NCI-H748 (cell line): ENCODE results near the gene NKIRAS2.
A peak's percentile ranks its signal among the peaks of the same experiment; 100 is the strongest.
"Not testable (repeated sequence)": the region's sequence is repeated elsewhere in the genome, so short reads cannot be mapped to it uniquely, and the experiment has no call there.

Experiments
- DNase-seq: peaks from one replicate; lab custom pipeline; 2025; ENCODE audit not compliant: unreplicated experiment; lab: John Stamatoyannopoulos, UW

NKIRAS2 gene

DNA sequence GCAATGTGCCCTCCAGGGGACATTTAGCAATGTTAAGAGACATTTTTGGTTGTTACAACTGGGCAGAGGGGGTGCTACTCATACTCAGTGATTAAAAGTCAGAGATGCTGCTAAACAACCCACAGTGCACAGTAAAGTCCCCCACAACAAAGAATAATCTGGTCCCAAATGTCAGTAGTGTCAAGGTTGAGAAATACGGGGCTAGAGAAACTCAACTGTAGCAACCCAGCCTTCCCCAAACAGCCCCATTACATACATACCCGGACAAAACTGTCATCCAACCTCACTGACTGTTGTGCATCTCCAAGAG lies 23.1 kb upstream of the NKIRAS2 start:
- DNase-seq, result no peak

DNA sequence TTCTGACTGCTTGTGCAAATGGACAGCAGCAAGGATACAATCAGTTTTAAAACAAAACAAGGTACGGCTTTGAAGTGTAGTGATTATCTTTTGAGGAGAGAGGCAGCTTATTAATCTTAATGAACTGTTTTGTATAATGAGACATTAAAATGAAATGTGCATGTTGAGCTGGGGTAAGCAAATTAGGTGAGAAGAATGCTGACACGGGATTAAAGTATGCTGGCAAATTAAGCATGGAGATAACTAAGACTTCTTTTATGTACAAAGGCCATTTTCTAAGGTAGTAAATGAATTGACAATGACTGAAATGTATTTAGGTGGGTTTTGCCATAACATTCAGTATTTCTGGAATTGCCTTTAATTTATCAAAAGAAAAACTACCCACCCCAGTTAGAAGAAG lies 21.4 kb upstream of the NKIRAS2 start:
- DNase-seq, result no peak

DNA sequence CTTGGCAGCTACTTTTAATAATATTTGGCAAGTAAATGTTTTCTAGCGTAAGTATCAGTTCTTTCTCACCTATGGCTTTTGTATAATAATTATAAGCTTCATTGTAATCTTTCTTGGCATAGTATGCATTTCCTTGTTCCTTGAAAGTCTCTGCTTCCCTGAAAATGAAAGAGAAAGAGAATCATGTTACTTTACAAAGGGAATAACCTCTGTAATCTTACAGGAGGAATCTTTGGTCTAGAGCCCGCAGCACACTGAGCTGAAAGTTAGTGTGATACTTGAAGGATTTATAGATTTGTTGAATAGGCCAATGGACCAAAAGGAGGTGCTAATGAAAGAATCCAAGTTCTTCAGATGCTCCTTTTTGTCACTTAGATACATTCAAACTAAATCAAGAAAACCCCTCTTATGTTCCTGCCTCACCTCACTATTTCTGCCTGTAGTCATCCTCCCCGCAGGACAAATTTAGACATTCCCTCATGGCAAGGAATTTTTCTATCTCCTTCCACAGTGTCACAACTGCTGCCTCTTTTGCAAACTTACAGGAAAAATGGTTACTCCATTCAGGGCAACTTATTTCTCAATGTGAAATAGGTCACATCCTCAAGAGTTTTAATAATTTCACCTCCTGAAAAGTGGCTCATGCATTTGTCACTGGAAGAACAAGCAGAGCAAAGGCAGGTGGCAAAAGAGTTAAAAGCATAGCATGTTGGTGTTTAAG lies 19.3 kb upstream of the NKIRAS2 start:
- no peak for DNase-seq

DNA sequence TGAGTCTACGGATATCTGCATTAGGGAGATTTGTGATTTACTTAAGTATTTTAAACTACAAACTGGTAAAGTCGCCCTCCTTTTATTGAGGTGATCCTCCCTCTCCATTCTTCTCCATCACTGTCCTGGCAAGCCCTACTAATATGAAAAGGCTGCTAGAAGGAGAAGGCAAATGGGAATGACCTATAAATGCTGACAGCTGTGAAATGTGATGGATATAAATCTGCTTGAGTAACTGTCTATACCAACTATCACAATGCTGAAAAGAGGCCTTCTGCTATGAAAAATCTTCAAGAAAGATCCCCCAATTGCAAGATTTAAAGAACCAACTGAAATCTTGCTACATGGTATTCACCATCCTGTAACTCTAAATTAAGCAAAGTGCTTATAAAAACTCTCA lies 18.2 kb upstream of the NKIRAS2 start:
- DNase-seq, result no peak

DNA sequence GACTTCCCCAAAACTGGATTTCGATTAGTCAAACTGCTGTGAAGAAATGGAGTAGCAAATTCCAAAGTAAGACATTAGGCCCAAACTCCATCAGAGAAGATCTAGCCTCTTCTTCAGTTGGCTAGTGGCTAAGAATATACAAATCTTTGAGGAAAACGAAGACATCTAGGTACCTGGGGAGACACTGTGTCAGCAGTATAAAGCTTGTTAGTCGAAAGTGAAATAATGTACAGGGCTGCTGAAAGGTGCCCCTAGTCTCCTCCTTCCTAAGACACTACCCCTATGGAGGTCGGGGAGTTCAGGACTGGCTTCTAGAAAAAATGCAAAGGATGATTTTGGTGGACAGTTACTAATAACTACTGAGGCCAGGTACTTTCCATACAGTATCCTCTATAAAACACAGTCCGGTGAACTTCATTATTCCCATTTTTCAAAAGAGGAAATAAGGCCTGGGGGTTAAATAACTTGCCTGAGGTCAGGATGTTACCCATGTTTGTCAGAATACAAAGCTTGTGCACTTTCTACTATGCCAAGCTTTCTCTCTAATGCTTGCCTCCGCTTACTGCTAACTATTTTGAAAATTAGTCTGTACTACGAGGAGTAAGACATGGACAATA lies 17.6 kb upstream of the NKIRAS2 start:
- DNase-seq, result no peak

DNA sequence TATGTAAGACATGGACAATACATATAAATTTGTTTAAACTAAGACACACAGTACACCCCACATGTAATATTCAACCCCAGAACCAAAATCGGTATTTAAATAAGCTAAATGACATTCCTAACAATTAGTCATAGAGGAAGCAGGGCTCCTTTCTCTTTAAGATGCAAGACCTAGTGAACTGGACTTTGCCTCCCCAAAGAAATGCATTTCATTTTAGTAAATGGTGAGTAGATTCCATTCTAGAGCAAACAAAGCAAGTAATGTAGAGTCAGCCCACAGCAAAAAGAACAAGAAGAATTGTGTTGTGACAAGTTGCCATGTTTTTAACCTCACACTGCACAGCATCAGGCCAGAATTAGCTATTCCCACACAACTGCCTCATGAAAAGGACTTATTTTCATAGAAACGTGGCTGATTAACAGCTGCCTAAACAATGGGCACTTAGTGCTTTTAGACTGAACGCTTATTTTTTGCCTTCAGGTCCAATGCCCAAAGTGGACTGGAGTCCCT lies 17.0 kb upstream of the NKIRAS2 start:
- no peak for DNase-seq

DNA sequence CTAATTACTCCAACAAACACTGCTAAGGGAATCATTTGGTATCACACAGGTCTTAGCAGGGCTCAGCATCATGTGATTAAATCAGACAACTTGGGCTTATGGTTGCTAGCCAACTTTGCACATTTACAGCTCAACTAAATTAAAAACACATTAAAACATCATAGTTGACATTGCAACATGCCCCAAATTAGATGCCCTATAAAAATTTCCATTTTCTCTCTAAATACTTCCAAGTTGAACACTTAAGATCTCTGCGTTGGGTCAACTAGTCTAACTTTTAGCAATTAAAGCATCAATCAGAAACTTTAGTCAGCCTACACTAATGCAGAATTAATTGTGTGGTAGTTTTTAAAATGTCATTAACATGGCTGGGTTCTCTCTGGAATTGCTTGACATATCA lies 14.7 kb upstream of the NKIRAS2 start:
- no peak for DNase-seq

DNA sequence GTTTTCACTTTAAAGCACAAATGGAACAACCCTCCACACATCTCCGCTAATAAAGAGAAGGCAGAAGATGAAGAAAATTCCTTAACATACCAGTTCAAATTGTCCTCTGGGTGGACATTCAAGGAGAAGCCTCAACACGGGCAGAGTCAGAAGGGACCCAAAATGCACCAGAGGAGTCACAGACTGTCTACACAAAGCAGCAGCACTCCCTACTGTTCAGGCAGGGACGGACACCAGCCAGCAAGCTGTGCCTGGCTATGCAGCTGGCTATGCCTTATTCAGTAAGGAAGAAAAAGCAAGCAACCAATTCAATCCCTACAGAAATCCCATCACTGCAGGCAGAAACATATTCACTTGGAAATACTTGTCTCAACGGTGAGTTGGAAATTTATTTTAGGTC lies 10.7 kb upstream of the NKIRAS2 start:
- no peak for DNase-seq

DNA sequence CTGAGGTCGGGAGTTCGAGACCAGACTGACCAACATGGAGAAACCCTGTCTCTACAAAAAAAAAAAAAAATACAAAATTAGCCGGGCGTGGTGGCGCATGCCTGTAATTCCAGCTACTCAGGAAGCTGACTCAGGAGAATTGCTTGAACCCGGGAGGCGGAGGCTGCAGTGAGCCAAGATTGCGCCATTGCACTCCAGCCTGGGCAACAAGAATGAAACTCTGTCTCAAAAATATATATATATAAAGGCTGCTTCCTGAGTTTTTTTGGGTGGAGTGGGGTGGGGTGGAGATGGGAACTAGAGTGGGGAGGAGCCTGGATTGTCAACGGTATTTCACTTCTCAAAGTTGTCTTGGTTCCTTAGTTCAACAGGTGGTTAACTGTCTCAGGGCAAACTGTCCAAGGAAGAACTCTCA lies 9.6 kb upstream of the NKIRAS2 start:
- DNase-seq, result not testable (repeated sequence)

DNA sequence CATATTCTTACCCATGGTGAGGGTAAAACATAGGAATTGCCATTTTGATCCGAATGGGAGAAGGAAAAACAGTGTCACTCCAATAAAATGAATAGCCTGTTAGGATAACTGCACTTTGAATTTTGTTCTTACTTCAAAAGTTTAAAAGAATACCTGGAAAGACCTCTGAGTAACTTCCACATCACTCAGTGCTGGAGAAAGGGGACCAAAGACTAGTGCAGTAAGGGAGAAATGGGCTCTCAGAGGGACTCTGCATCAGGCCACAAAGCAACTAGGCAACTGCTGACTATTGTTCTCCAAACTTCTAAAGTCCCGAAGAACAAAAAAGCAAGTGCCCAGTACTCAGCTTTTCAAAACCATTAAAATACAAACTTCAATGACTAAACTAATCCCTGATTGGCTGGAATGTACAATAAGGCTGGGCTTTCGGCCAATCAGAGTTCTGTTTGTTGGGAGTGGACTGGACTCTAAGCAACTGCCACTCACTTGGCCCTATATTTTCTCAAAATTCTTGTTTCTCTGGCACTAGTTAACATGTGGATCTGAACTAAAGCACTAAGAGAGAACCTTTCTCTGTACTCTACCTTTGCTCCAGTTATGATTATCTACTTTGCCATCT lies 8.9 kb upstream of the NKIRAS2 start:
- no peak for DNase-seq

DNA sequence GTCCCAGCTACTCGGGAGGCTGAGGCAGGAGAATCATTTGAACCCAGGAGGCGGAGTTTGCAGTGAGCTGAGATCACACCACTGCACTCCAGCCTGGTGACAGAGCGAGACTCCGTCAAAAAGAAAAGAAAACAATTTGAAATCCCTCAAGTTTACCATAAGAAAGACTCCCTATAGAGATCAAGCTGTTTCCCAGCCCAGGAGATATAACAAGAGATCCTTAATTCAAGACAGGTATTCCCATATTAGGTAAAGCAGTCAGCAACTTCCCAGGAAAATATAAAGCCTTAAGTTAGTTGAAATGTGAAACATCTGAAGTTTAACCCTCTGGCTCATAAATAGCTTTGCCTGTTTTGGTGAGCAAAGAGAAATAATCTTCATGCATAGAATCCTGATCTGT lies 7.5 kb upstream of the NKIRAS2 start:
- DNase-seq, result not testable (repeated sequence)

DNA sequence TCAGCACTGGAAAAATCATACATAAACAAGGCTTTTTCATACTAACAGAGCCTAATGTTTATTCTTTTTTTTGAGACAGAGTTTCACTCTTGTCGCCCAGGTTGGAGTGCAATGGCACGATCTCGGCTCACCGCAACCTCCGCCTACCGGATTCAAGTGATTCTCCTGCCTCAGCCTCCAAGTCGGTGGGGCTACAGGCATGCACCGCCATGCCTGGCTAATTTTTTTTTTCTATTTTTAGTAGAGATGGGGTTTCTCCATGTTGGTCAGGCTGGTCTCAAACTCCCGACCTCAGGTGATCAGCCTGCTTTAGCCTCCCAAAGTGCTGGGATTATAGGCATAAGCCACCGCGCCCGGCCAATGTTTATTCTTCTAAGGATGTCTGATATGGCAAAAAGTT lies 6.2 kb upstream of the NKIRAS2 start:
- not testable (repeated sequence) for DNase-seq

DNA sequence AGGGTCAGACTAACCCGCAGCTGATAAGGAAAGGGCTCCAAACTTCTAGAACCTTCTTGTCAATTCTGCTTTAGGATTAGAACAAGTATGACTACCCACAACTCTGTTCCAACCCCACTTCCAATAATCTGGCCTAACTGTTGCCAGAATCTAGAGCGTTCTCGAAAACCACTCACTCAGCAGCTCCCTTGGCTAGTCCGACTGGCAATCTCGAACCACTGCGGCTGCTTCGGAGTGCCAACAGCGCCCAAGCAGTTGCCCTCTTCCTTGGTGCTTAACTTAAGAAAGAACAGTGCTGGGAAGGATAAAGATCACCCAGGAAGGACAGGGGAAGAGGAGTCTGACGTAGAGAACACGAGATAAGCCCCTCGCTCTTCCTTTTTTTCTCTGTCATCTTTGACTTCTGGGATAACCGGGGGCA lies 3.5 kb upstream of the NKIRAS2 start:
- DNase-seq, result peak; percentile 30

DNA sequence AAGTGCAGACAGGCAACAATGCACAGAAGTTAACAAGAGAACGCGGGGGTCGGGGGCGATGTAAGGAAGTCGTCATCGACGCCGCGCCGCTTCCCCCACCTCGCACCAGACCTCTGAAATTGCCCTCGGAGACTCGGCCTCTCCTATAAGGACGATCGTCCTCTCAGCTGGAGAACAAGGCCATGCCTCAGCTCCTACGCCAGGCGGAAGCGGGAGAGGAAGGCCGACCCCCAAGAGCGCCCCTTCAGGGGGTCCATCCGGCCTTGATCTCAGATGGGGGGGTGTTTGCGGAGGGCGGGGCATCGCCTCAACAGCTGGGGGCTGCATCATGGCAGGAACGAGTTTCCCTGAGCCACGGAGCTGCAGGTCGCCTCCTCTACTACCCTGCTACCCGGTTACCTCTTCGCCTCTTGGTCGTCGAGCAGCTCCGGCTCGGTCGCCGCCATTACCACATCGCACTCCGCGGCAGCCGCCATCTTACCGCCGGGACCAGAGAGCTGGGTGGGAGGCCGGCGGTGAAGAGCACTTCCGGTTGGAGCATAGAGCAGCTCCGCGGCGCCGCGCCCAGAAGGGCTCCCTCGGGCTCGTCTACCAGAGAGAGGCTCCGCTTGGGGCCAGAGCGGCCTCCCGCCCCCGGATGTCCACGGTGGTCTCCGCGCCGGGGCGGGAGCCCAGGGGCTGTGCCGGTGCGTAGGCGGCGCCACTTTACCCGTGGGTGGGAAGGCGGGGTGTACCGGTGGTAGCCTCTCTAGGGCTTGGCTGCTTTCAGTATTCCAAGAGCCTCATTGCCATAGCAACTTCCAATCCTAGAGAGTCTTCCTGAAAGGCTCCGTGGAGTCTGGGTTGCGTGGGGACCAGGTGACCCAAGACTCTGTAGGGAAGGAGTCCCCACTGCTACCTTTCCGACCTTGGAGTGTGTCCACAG lies 2.7 kb upstream of the NKIRAS2 start, which contains the start of gene DNAJC7:
Gene DNAJC7 (minus strand): TSS at position 499 of the 925 bp plus-strand sequence. CDS start 23 bp downstream, at position 476.
- peak; percentile 96 for DNase-seq

DNA sequence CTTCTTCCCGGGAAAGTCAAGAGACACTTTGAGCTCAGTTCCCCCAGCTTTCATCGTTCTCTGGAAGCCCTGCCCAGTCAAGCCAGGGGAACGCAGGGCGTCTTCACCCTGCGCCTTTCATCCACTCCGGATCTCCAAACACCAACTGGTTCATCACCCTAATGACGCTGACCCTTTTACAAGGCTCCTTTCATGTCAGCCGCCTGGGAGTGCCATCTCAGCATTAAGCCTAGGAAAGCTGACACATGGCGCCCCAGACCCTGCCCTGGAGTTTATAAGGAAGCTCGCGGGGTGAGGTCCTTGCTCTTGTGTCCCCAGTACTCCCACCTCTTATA lies 2.1 kb upstream of the NKIRAS2 start:
- no peak for DNase-seq

DNA sequence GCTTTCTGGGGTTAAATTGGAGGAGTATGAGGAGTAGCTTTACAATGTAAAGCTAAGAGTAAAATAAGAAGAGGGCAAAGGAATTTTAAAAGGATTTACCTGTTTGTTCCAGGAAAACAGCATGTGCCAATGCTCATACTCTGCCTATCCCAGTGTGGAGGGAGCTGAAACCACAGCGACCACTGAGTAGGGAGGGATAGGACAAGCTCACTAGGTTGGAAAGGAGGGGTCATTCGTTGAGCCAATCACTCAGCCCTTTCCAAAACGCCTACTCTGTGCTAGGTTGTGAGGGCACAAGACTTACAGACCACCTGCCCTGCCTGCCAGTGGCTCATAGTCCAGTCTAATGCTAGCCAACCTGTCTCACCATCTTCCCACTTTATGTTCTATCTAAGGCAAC lies 1.6 kb upstream of the NKIRAS2 start:
- DNase-seq, result peak; percentile 42

DNA sequence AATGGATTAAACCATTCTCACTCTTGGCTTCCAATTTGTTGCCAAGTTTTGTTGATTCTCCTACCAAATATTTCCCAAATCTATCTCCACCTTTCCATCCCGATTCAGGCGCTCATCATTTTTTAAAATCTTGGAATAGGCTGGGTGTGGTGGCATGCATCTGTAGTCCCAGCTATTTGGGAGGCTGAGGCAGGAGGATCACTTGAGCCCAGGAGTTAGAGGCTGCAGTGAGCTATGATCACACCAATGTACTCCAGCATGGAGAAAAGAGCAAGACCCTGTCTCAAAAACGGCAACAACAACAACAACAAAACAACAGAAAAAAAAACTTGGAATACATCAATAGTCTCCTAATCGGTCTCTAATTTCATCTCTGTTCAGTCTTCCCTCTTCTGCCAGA lies 902 bp upstream of the NKIRAS2 start:
- no peak for DNase-seq

DNA sequence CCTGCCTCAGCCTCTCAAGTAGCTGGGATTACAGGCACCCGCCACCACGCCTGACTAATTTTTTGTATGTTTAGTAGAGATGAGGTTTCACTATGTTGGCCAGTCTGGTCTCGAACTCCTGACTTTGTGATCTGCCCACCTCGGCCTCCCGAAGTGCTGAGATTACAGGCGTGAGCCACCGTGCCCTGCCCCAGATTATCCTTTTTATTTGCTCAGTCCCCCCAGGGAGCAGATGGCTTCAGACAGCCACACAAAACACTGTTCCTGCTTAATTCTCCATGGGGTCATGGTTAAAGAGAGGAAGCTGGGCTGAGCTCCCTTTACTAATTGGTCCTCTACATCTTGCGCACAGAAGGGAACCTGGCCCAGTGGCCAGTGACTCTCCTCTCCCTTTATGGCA lies 955 bp downstream of the NKIRAS2 start:
- not testable (repeated sequence) for DNase-seq

DNA sequence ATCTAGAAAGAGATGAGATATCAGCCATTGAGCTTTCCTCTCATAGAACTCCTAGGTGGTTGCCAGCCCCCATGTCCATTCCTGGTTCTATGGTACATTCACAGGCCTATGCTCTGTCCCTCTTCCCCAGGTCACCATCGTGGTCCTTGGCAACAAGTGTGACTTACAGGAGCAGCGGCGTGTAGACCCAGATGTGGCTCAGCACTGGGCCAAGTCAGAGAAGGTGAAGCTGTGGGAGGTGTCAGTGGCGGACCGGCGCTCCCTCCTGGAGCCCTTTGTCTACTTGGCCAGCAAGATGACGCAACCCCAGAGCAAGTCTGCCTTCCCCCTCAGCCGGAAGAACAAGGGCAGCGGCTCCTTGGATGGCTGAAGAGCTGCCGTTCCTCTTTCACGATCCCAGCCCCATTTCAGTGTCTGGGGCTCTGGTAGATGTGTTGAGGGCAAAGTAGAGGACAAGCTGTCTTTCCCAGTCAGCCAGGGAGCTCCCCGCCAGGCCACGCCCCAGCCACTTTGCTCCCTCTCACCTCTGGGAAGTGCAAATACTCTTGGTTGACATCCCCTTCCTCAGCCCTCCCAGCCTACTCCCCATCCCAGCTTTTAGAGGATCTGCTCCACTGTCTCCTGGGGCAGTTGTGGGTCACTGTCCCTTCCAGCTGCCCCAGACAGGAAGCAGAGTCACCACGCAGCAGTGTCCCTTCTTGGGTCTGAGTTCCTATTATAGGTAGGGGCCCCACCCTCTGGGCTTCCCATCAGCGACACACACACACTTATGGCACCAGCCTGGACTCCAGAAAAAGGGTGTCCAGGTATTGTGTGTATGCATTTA lies 3.8 kb downstream of the NKIRAS2 start:
- no peak for DNase-seq

DNA sequence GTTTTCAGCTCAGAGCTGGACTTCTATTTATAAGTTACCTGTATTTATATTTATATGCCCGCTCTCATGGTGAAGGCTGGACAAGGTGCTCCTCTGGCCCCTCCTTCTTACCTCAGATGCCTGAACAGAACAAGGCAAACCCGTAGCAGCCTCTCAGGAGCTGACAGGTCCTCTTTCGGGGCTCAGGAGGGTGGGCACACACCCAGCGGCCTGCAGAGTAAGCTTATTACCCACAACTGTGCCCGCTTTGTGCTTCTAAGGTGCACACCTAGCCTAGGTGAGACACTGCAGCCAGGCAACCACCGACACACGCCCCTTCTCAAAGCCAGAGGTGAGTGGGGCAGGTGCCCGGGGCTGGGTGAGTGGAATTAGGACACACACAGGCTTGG lies 5.3 kb downstream of the NKIRAS2 start:
- DNase-seq, result no peak

DNA sequence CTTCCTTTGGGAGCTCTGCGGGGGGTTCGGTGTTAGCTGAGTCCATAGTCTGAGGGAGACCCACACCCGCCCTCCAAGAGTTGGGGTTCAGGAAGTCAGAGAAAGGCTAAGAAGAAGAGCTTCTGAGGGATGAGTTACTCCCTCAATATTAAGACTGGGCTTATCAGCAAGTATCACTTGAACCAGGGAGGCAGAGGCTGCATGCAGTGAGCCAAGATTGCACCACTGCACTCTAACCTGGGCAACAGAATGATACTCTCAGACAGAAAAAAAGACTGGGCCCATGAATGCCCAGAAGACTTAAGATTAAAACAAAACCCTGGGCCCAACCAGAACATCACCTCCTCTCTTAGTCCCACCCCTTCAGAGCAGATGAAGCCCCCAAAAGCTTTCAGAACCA lies 6.0 kb downstream of the NKIRAS2 start:
- DNase-seq, result no peak
